ENCODE measurements around the gene NOVA1. TPM values are rescaled to one million over a fixed set of nuclear protein-coding genes. Genes with fewer than 3 reads are reported as not detected.

Gene NOVA1
- total RNA-seq, 1 experiment from 2014 or later = not detected

- ChIA-PET POLR2A (no interaction called here), CTCF (no interaction called here)
- intact Hi-C loops (cut with micrococcal nuclease) = no loop called here
- Mint-ChIP-seq H3K36me3 (ENCODE audit: insufficient read depth, unreplicated experiment) (no peaks in the 10 kb centered on the region), H3K27me3 (ENCODE audit: insufficient read depth, unreplicated experiment) (no peaks in the 10 kb centered on the region), H3K4me1 (ENCODE audit: insufficient read depth, unreplicated experiment) (no peaks in the 10 kb centered on the region), H3K27ac (ENCODE audit: low read depth, unreplicated experiment) (no peak overlapping the region), H3K9me3 (ENCODE audit: unreplicated experiment) (peaks cover 7% of the 10 kb centered on the region), H3K4me3 (ENCODE audit: unreplicated experiment) (no peak overlapping the region)
- no peak for TF ChIP-seq CTCF (IDR thresholded peaks at IDR 0.05; ENCODE audit: unreplicated experiment)
- no TSS peak for BruUV-seq (replicated peaks)
- DNase-seq (ENCODE audit: unreplicated experiment) = no peak
Observed at GRCh38 chr14:26443654-26444053, 154.2 kb downstream of the NOVA1 start.

GRCh38 chr14:26429205-26429604 is 168.6 kb downstream of the NOVA1 start:
- no peak for TF ChIP-seq CTCF (IDR thresholded peaks at IDR 0.05; ENCODE audit: unreplicated experiment)
- Mint-ChIP-seq H3K27ac (ENCODE audit: low read depth, unreplicated experiment) (no peak overlapping the region), H3K27me3 (ENCODE audit: insufficient read depth, unreplicated experiment) (no peaks in the 10 kb centered on the region), H3K9me3 (ENCODE audit: unreplicated experiment) (peaks cover 5% of the 10 kb centered on the region), H3K36me3 (ENCODE audit: insufficient read depth, unreplicated experiment) (no peaks in the 10 kb centered on the region), H3K4me1 (ENCODE audit: insufficient read depth, unreplicated experiment) (no peaks in the 10 kb centered on the region), H3K4me3 (ENCODE audit: unreplicated experiment) (no peak overlapping the region)
- intact Hi-C loops (cut with micrococcal nuclease) = no loop called here
- no peak for DNase-seq (ENCODE audit: unreplicated experiment)
- CTCF ChIA-PET = interaction anchor here (0.5 kb wide), 1 partner anchor 555 kb away, joined by 3 read pairs; no protein-coding TSS in a partner anchor
- no TSS peak for BruUV-seq (replicated peaks)
- POLR2A ChIA-PET = no interaction called here

DNA sequence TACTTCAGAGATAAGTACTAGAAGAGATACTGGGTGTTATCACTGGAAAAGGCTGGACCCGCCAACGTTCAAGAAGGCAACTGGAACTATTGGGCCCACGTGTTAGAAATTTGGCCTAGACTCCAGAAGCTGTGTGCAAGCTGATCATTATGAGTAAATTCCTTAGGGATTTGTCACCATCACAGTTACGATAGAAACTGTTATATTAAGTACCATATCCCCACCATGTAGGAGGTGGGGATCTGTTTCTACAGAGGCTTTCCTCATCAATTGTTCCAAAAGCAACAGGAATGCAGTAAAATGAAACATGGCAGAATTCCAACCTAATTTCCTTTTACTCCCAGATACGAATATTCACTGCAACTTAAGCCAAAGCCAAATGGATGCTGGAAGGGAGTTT is 170.7 kb downstream of the NOVA1 start:
- peak; percentile 0 for DNase-seq (ENCODE audit: unreplicated experiment)
- intact Hi-C loops (cut with micrococcal nuclease) = no loop called here
- no TSS peak for BruUV-seq (replicated peaks)
- Mint-ChIP-seq H3K36me3 (ENCODE audit: insufficient read depth, unreplicated experiment) (no peaks in the 10 kb centered on the region), H3K27ac (ENCODE audit: low read depth, unreplicated experiment) (no peak overlapping the region), H3K4me1 (ENCODE audit: insufficient read depth, unreplicated experiment) (no peaks in the 10 kb centered on the region), H3K4me3 (ENCODE audit: unreplicated experiment) (no peak overlapping the region), H3K27me3 (ENCODE audit: insufficient read depth, unreplicated experiment) (no peaks in the 10 kb centered on the region), H3K9me3 (ENCODE audit: unreplicated experiment) (peaks cover 5% of the 10 kb centered on the region)
- POLR2A ChIA-PET = no interaction called here
- no peak for TF ChIP-seq CTCF (IDR thresholded peaks at IDR 0.05; ENCODE audit: unreplicated experiment)
- CTCF ChIA-PET = interaction anchor here (0.5 kb wide), 1 partner anchor 264 kb away, joined by 3 read pairs; no protein-coding TSS in a partner anchor

DNA sequence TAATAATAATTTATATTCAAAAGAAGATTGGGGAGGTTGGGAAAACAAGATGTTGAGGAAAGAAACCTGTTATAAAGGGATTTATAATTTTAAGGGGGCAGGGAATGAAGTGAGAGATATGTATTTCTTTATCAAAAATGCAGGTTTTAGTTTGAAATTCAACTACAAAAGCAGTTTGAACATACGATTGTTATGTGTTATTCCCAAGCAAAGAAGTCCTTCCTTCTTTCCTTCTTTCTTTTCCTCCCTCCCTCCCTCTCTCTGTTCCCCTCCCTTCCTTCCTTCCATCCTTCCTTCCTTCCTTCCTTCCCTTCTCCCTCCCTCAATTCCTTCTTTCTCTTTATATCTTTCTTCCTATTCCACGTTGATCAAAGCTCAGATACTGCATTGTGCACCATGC is 173.3 kb downstream of the NOVA1 start:
- H3K27me3 Mint-ChIP-seq (ENCODE audit: insufficient read depth, unreplicated experiment) = no peaks in the 10 kb centered on the region
- DNase-seq (ENCODE audit: unreplicated experiment) = no peak
- peaks cover 6% of the 10 kb centered on the region for H3K9me3 Mint-ChIP-seq (ENCODE audit: unreplicated experiment)
- POLR2A ChIA-PET = no interaction called here
- H3K27ac Mint-ChIP-seq (ENCODE audit: low read depth, unreplicated experiment) = no peak overlapping the region
- TF ChIP-seq CTCF (IDR thresholded peaks at IDR 0.05; ENCODE audit: unreplicated experiment) = no peak
- CTCF ChIA-PET = no interaction called here
- H3K4me1 Mint-ChIP-seq (ENCODE audit: insufficient read depth, unreplicated experiment) = no peaks in the 10 kb centered on the region
- H3K36me3 Mint-ChIP-seq (ENCODE audit: insufficient read depth, unreplicated experiment) = no peaks in the 10 kb centered on the region
- no peak overlapping the region for H3K4me3 Mint-ChIP-seq (ENCODE audit: unreplicated experiment)
- no TSS peak for BruUV-seq (replicated peaks)
- intact Hi-C loops (cut with micrococcal nuclease) = no loop called here
